HL-60 (cell line): ENCODE results near the gene GMPR.

Experiments used
- GABPA ChIP-seq: IDR thresholded peaks from 2 replicates; pipeline ENCODE4 v1.6.1; 2012; ENCODE audit warnings: low read depth
- POLR2AphosphoS5 ChIP-seq: IDR thresholded peaks from 2 replicates; pipeline ENCODE4 v1.6.1; 2012; ENCODE audit warnings: low read depth
- SPI1 ChIP-seq: IDR thresholded peaks from 2 replicates; pipeline ENCODE4 v1.6.1; 2012; ENCODE audit warnings: low read depth, mild to moderate bottlenecking, borderline replicate concordance
- TF ChIP-seq, protein P1 (sequence below): IDR thresholded peaks from one replicate; pipeline ENCODE4 v1.5.1; 2011; ENCODE audit warnings: low read length, control low read depth, inconsistent platforms; ENCODE audit not compliant: insufficient read depth

DNA sequence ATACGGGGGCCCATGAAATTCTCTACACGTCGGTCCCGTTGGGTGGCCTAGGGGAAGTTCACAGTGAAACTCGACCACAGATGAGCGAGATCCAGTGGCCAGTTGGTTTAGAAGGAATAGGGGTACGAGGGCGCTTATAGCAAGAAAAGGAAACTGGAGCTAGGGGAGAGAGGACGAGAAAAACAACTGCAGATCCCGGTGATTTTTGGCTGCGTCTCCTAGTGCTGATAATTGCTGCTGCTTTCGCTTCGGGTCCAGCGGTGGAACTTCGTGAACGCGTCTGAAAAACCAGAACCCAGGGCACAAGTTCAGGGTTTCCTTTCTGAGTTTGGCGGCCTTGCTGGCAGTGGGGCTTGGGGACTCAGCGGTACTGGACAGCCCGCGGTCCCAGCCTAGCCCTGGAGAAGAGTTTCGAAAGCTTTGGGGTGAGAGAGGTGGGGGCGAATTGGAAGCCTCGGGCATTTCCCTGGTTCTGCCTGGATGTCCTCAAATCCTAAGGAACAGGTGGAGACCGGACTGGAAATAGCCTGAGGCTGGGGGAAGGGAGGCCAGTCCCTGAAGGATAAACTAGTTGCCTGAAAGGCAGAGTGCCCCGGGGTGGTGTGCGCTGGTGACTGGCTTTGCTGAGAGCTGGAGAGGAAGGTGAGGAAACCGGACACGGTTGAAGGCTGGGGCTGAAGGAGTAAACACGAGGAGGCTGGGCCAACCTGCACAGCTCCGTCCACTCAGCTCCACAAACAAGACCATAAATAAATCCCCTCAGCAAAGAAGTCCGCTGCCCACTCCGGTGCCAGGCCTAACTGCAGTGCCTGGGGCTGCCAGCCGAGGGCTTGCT lies 793 bp downstream of the GMPR start:
- TF ChIP-seq, protein P1, sequence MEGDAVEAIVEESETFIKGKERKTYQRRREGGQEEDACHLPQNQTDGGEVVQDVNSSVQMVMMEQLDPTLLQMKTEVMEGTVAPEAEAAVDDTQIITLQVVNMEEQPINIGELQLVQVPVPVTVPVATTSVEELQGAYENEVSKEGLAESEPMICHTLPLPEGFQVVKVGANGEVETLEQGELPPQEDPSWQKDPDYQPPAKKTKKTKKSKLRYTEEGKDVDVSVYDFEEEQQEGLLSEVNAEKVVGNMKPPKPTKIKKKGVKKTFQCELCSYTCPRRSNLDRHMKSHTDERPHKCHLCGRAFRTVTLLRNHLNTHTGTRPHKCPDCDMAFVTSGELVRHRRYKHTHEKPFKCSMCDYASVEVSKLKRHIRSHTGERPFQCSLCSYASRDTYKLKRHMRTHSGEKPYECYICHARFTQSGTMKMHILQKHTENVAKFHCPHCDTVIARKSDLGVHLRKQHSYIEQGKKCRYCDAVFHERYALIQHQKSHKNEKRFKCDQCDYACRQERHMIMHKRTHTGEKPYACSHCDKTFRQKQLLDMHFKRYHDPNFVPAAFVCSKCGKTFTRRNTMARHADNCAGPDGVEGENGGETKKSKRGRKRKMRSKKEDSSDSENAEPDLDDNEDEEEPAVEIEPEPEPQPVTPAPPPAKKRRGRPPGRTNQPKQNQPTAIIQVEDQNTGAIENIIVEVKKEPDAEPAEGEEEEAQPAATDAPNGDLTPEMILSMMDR, result no peak
- no peak for TF ChIP-seq SPI1
- no peak for TF ChIP-seq POLR2AphosphoS5
- no peak for TF ChIP-seq GABPA
